NCI-H1092 treated with DMSO at 0.1 percent for 48 hours (cell line): Measurements from ENCODE around the gene GPRIN2.
"Not testable (repeated sequence)": the region's sequence is repeated elsewhere in the genome, so short reads cannot be mapped to it uniquely, and the experiment has no call there.

ENCODE experiments used
- DNase-seq: peaks from one replicate; lab custom pipeline; 2025; lab: John Stamatoyannopoulos, UW

GPRIN2 gene

GRCh38 chr10:46556515-46557318, at the start of gene GPRIN2:
GPRIN2 (minus strand) TSS chr10:46556658; CDS start chr10:46550736, 5,922 bp downstream.
- no peak for DNase-seq

DNA sequence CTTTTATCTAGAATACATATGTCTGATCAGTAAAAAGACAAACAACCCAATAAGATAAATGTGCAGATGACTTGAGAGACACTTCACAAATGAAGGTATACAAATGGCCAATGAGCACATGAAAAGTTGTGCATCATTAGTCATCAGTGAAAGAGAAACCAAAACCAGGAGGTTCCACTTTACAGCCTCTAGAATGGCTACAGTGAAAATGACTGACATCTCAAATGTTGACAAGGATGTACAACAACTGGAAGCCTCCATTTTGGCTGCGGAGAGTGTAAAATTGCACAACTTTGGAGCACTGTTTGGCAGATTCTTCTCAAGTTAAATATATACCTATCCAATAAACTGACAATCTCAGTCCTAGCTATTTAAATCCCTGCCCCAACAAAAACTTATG, 44.1 kb upstream of the GPRIN2 start:
- DNase-seq, result not testable (repeated sequence)

- not testable (repeated sequence) for DNase-seq
Observed at GRCh38 chr10:46597616-46598246, 41.3 kb upstream of the GPRIN2 start.

DNA sequence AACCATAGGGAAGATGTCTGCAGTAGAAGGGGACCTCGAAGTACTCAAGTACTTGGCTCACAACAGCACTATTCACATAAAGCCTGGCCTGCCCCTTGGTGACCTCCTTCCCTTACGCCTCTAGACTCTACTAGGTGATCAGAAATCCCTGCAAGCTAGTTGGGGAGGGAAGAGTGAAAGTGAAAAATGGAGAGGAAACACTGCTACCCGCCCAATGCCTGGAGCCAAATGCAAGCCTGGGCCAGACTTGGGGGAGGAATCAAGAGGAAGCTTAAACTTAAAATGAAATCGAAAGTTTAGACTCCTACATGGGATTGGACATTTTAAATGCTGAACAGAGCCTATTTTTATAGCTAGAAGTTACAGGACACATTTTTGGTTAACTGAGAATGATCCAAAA, 40.1 kb upstream of the GPRIN2 start:
- not testable (repeated sequence) for DNase-seq

GRCh38 chr10:46594453-46595063, 38.1 kb upstream of the GPRIN2 start:
- not testable (repeated sequence) for DNase-seq

DNA sequence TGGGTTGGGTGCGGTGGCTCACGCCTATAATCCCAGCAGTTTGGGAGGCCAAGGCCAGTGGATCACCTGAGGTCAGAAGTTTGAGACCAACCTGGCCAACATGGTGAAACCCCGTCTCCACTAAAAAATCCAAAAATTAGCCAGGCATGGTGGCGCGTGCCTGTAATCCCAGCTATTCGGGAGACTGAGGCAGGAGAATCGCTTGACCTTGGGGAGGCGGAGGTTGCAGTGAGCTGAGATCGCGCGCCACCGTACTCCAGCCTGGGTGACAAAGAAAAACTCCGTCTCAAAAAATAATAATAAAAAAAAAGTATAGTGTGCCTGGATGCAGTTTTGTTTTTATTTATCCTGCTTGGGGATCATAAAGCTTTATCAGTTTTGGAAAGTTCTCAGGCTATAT, 36.8 kb upstream of the GPRIN2 start:
- DNase-seq, result not testable (repeated sequence)

- not testable (repeated sequence) for DNase-seq
Observed at GRCh38 chr10:46591053-46591452, 34.6 kb upstream of the GPRIN2 start.

DNA sequence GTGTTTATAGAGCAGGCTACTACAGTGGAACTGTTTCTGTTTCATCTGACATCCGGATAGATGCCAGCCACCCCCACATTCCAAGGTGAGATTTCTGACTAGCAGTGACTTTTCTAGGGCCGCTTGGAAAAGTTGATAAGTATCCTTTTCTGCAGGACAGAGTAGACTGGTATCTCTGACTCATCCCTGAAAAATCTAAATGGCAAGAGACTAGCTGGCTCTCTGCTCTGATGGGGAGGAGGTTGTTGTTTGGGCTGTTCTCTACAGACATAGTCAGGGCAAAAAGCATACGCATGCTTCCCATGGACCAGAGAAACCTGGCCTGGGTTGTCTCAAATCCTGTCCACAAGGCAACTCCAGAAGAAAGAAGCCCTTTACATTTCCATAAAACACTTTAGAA, 33.1 kb upstream of the GPRIN2 start:
- DNase-seq, result not testable (repeated sequence)

DNA sequence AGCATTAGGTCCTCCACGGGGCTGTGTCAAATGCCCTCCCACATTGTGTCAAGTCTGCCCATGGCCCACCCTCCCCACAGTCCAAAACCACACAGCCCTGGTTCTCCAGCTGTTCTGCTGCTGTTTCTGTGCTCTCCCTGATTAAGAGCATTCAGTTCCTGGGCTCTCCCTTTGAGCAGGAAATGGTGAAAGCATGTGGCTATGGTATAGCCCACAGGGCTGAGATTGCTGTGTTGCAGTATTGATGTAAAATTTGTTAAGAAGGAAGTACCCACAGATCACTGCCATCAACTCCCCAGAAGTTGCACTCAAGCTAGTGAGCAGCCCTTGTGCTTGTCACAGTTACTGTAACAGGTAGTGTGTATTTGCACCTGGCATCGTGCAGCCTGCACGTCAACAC, 31.8 kb upstream of the GPRIN2 start:
- DNase-seq, result not testable (repeated sequence)

DNA sequence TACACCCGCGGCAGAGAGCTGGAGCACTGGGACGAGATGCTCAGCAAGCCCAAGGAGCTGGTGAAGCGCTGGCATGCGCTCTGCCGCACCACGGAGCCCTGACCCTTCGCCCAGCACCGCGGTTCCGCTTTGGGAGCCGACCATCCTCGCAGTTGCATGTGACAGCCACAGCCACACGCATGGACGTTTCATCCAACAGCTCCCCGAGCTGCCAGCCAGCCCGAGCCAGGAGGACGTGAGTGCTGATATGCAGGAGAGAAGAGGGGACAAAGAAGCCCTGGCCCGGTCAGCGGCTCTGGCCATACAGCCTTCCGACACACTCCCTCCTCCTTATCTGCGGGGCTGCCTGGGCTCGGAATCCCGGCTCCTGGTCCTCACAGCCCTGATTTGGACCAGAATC, 31.1 kb upstream of the GPRIN2 start:
- DNase-seq, result not testable (repeated sequence)

DNA sequence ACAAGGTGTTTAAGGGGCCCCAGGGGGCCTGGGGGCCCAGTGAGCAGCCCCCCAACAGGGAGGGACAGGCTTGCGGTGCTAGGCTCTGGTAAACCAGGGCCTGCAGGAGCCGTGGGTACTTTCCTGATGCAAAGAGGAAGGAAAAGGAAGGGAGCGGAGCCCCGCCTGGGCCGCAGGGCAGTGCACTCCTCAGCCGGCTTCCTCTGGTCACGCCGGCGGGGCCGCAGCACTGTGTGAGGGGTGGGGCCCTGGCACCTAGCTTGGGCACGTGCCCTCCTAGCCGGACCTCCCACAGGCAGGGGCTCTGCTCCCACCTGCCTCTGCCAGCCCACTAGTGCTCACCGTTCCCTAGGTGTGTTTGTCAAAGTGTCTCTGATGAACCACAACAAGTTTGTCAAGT, 28.8 kb upstream of the GPRIN2 start:
- DNase-seq, result not testable (repeated sequence)

- not testable (repeated sequence) for DNase-seq
Observed at GRCh38 chr10:46584196-46584595, 27.7 kb upstream of the GPRIN2 start.

- not testable (repeated sequence) for DNase-seq
Observed at GRCh38 chr10:46582568-46582967, 26.1 kb upstream of the GPRIN2 start.

- not testable (repeated sequence) for DNase-seq
Observed at GRCh38 chr10:46581997-46582396, 25.5 kb upstream of the GPRIN2 start.

- DNase-seq, result not testable (repeated sequence)
Observed at GRCh38 chr10:46579378-46579777, 22.9 kb upstream of the GPRIN2 start.

- DNase-seq, result not testable (repeated sequence)
Observed at GRCh38 chr10:46578474-46579178, 22.2 kb upstream of the GPRIN2 start, which contains the start of gene SYT15. SYT15 (plus strand) TSS chr10:46579128; CDS start chr10:46579169, 41 bp downstream.

GRCh38 chr10:46577624-46578473, 21.4 kb upstream of the GPRIN2 start:
- not testable (repeated sequence) for DNase-seq

DNA sequence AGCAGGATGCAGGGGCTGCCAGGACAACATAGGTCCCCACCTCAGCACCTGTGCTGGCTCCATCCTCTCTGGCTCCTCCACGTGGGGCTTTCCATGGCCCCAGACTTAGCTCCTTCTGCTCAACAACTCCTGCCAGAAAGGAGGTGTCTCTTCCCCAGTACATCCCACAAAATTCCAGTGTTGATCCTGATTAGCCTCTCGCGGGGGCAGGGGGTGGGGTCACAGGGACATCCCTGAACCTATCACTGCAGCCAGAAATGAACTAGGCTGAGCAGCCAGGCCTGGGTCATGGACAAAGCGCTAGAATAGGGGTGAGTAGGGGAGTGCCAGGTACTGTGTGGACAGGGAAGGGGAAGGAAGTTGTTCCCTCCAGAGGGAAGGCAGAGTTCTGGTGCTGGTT, 17.4 kb upstream of the GPRIN2 start:
- DNase-seq, result not testable (repeated sequence)

GRCh38 chr10:46573314-46573713, 16.9 kb upstream of the GPRIN2 start:
- DNase-seq, result not testable (repeated sequence)

GRCh38 chr10:46572765-46573164, 16.3 kb upstream of the GPRIN2 start:
- DNase-seq, result not testable (repeated sequence)

- not testable (repeated sequence) for DNase-seq
Observed at GRCh38 chr10:46570655-46571054, 14.2 kb upstream of the GPRIN2 start.
